NK-92 (cell line): Measurements from ENCODE around the gene SF3B4.
A peak's percentile ranks its signal among the peaks of the same experiment; 100 is the strongest.
"Not testable (repeated sequence)": the region's sequence is repeated elsewhere in the genome, so short reads cannot be mapped to it uniquely, and the experiment has no call there.

ENCODE experiments used
- DNase-seq: peaks from one replicate; lab custom pipeline; 2025; ENCODE audit not compliant: unreplicated experiment; lab: John Stamatoyannopoulos, UW

The SF3B4 gene, protein sequence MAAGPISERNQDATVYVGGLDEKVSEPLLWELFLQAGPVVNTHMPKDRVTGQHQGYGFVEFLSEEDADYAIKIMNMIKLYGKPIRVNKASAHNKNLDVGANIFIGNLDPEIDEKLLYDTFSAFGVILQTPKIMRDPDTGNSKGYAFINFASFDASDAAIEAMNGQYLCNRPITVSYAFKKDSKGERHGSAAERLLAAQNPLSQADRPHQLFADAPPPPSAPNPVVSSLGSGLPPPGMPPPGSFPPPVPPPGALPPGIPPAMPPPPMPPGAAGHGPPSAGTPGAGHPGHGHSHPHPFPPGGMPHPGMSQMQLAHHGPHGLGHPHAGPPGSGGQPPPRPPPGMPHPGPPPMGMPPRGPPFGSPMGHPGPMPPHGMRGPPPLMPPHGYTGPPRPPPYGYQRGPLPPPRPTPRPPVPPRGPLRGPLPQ

DNA sequence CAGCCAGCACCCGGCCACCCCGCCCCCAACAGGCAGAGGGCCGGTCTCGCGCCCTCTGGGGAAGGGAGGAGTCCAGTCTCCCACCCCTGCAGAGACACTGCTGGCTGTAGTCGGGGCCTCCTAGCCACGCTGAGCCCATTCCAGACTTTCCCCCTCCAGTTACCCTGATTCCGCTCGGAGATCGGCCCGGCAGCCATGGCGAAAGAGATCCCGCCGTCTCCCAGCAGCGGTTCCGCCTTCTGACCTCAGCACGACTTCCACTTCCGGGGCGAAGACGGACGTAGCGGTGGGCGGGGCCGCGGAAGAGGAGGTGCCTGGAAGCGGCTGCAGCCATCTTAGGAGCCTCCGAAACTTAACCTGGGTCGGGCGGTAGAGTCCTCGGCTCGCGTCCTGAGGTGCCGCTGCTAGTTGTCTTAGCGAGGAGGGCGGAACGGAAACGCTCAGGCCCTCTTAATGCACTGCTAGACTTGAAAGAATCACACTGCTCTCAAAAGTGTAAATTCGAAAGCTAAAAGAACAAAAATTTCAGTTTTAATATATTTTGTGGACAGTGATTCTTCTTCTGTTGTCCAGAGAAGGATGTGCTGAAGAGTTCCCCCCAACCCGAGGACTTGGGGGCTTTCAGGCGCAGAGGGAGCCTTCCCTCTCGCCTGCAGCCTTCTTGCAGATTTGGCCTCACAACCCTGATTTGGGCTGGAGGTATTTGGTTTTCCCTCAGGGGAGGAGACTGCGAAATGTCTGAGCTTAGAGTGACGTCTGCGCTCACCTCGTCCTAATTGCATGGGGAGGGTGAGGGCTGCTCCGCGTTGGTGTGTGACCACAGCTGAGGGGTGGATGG, at the start of gene SF3B4:
Gene SF3B4, minus strand, starts transcription at position 241 of the 838 bp plus-strand sequence. Its CDS starts 44 bp downstream, at position 197.
- peak; percentile 55 for DNase-seq

DNA sequence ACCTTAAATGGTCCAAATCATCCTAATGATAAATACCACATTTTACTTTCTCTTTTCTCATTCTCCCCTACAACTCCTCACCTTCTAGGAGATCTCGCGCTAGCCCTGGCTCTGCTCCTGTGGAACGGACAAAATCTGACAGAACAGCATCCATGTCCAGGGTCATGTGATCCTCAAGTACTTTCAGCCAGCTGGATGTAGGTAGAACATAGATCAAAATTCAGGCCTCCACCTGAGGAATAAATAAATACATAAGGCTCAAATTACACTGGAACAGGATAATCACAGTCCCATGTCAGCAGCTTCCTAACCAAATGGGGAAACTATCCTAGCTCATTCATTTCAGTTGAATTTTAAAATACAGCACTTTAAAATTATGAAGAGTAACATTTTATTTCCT, 49.7 kb upstream of the SF3B4 start:
- no peak for DNase-seq

DNA sequence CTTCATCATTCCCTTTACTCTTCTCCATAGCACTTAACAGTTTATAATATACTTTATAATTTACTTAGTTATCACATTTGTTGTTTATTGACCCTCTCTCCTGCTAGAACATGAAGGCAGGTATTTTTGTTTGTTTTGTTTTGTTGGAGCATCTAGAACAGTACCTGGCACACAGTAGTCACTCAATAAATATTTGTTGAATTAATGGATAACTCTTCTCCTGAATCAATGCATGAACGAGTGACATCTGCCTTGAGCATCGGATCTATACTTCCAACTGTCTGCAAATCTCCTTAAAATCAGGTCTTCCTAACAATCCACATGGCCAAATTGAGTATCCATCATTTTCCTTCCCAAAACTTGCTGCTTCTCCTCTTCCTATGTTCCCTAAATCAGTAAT, 44.9 kb upstream of the SF3B4 start:
- no peak for DNase-seq

DNA sequence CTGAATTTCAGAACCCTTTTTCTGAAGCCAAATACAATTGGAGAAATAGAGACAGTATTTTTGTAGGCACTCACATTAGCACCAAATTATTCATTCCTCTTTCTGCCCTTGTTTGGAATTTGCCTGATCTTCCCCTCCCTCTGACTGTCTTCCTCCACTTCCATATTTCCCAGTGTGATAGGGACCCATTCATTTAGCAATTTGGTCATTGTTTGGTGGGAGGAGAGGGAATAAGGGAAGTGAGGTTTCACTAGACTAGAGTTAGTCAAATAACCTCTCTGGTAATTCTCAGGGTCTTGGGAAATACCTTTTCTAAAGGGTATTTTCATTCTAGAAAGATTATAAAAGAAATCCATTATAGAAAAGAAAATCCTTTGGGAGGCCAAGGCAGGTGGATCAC, 40.0 kb upstream of the SF3B4 start:
- DNase-seq = no peak

DNA sequence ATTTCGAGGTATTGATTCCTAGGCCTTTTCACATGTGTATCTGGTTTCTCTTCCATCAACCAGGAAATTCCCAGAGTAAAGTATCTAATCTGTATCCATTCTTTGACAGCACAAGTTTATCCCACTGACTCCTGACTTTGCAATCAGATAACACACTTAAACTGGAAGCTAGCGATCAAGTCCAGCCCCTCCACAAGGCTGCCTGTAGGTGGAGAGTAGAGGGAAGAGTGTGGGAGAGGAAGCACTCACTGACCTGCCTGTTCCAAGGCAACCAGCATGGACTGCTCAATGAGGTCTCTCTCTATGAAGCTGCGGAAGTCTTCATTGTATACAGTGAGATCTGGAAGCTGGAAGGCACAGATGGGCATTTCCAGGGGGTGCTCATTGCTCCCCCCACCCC, 39.4 kb upstream of the SF3B4 start:
- no peak for DNase-seq

DNA sequence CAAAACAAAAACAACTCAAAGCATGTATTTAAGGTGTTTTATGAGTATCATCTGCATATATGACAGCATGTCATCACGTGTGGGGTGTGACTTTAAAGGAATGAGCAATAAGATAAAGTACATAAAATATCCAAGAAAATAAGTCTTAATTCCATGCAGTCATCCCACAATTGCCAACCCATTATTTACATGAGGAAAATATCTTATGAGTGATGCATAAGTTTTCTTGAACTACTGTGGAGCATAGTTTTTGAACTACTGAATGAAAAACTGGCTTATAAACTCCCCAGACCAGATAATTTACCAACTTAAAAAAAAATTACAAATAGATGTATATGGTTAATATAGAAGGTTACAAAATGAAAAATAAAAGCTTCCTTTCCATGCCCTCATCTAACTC, 38.8 kb upstream of the SF3B4 start:
- DNase-seq = no peak

DNA sequence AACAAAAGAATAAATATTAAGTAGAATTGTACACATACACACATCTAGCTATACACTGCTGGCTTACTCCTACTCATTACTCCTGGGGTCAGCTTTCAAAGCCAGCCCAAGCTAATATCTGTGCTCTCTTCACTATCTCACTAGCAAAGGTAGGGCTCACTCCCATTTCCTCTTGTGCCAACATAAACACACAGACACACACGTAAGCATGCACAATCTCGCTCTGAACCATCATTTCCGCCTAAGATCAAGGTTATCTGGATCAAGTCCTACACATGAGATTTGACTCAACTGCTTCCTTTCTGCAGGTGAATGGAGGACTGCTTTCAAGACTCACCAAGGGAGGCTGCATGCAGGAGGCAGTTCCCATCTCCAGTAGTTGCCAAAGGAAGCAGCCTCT, 37.8 kb upstream of the SF3B4 start:
- DNase-seq = no peak

DNA sequence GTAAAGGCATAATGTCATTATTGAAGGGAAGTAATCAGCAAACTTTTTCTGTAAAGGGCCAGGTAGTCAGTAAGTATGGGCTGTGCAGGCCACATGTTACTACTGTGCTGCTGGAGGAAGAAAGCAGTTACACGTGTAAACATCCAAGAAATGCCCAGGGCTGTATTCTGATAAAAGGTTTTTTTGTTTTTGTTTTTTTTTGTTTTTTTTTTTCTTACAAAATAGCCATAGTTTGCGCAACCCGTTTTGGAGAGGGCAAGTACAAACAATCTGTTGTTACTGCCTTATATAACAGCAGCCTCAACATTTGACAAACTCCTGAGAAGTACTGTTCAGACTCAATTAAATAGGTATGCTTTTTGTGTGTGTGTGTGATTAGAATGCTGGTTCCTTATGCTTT, 35.8 kb upstream of the SF3B4 start:
- DNase-seq = no peak

DNA sequence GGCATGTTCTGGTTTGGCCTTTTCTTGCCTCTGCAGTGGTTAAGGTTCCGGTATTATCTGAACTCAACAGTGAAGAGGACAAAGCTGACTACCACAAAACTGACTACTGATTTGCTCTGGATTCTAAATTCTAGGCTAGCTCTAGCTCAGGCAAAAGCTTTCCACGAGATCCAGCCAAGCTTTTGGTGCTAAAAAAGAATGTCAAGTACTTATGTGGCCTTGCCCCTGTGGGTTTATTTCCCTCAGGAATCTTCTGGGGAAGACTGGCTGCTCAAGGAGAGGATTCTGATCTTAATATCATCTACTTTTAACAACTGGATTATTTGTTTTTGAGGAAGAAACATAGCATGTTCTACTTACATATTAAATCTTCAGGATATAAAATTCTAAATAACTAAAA, 35.1 kb upstream of the SF3B4 start:
- no peak for DNase-seq

DNA sequence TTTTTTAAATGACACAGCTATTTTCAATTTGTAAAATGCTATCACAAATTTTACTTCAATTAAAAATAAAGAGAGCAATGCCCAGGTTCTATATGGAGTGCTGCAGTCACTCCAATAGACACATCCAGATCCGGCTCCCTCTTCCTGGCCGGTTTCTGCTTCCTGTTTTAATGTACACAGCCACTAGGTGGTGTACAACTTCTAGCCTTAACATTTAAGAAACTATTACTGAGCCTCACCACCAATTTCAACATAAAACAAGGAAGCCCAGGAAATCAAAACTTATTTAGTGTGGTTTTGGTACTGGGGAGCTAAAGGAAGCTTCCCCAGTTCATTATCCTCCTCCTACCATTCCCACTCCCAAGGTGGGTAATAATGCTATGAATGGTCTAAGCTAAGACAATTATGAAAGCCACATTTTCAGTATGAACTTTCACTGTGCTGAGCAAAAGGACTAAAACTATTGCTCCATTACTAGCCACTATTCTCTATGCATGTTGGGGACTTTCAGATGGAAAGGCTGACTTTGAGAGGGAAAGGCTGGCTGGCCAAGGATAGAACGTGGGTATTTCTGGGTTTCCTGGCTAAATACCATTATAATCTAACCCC, 34.5 kb upstream of the SF3B4 start:
- no peak for DNase-seq

DNA sequence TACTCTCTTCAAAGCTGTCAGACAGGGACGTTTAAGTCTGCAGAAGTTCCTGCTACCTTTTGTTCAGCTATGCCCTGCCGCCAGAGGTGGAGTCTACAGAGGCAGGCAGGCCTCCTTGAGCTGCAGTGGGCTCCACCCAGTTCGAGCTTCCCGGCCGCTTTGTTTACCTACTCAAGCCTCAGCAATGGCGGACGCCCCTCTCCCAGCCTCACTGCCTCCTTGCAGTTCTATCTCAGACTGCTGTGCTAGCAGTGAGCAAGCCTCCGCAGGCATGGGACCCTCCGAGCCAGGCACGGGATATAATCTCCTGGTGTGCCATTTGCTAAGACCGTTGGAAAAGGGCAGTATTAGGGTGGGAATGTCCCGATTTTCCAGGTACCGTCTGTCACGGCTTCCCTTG, 29.9 kb upstream of the SF3B4 start:
- not testable (repeated sequence) for DNase-seq

DNA sequence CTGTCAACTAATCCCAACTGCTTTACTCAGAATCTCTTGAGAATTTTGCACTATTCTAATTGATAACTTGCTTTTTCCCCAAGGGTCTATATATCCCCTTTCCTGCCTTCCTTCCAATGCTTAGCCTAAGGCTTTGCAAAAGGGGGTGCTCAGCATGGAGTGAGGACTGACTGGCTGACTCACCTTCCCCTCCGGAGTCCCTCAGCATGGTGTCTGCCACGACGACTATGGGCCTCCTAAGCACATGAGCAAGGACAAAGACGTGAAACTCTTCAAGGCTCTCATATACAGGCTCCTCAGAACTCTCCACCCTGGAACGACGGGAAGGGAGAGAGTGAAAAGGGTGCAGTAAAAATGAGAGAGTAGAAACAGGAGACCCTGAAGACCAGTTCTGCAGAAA, 22.3 kb upstream of the SF3B4 start:
- DNase-seq = no peak

DNA sequence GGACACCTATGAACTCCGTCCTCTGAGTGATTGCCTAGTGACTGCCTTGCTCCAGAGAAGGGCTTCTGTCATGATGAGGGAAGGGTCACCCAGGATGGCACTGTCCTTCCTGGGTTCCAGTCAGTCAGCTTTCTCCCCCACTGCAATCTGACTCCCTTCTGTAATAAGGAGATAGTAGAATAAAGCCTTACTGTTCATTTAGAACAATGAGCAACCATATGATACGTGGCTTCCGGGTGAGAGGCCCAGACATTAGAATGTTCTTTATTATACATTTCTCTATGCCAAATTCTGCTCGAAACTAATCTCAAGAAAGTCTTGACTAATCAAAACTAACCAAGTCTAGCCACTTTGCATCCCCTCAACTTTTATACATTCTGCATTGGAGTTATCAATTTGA, 17.6 kb upstream of the SF3B4 start:
- DNase-seq = no peak

DNA sequence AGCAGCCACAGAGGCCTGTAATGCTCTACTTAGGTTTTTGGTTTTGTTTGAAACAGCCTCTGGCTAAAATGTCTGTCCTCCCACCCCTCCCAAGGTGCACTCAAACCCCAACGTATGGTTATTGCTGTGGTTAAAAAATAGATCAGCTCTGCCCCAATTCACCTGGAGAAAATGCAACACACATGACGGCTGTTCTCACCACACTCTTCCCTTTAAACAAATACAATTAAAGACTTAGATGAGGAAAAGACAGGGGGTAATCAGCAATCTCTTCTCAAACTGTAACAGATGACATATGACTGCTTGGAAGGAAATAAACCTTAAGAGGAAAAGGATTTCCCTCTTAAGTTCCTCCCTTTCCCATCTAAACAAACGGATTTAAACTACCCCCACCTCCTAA, 15.3 kb upstream of the SF3B4 start:
- no peak for DNase-seq

DNA sequence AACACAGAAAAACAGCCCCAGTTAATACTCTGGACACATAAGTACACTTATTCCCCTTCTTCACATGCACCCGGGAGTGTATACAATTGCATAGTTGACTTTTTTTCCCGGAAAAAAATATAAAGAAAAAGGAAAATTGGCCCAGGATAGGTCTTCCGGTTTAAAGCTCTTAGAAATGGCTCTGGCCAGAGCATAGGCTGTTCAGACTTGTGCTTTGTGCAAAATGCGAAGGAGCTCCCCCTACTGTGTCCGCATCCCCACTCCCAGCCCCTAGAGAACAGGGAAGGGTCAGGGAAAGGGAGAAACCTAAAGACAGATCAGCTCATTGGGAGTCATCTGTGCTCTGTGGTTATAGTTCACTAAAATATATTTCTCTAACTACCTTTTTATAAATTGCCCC, 14.6 kb upstream of the SF3B4 start:
- DNase-seq = no peak

DNA sequence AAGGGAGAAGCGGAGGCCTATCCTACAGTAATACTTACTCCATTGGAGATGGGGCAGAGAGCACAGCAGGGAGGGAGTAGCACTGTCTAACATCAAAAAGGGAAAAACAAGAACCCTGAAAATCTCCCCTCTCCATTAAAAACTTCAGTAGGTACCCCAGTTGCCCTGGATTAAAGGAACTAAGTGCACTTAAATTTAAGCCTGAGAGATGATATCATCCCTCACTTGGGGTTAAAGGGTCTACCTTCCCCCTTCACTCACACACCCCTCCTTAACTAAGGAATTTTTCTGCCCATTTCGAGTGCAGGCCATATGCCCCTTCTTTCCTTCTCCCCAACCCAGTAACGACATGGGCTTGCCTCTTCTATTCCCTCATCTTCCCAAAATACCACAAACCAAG, 12.8 kb upstream of the SF3B4 start:
- no peak for DNase-seq

DNA sequence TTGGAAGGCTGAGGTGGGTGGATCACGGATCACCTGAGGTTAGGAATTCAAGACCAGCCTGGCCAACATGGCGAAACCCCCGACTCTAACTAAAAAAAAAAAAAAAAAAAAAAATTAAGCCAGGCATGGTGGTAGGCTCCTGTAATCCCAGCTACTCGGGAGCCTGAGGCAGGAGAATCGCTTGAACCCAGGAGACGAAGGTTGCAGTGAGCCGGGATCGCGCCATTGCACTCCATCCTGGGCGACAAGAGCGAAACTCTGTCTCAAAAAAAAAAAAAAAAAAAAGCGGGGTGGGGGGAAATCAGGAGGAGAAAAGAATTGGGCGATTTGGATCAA, 11.0 kb upstream of the SF3B4 start:
- not testable (repeated sequence) for DNase-seq

DNA sequence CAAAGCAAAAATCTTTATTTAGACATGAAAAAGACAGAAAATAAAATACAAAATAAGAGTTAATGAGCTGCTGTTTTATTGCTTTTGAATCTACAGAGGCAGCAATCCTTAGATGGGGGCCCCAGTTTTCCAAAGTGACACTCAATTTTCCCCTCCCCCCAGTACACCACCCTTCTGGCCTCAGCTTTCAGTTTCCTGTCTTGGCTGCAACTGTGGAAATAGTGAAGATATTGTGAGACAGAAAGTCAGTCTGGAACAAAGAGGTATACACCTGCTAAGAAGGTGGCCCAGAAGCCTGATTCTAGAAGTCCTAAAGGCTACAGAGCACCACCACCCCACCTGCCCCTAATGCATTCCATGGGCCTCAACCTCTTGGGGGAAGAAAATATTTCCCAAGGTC, 10.2 kb upstream of the SF3B4 start:
- no peak for DNase-seq

DNA sequence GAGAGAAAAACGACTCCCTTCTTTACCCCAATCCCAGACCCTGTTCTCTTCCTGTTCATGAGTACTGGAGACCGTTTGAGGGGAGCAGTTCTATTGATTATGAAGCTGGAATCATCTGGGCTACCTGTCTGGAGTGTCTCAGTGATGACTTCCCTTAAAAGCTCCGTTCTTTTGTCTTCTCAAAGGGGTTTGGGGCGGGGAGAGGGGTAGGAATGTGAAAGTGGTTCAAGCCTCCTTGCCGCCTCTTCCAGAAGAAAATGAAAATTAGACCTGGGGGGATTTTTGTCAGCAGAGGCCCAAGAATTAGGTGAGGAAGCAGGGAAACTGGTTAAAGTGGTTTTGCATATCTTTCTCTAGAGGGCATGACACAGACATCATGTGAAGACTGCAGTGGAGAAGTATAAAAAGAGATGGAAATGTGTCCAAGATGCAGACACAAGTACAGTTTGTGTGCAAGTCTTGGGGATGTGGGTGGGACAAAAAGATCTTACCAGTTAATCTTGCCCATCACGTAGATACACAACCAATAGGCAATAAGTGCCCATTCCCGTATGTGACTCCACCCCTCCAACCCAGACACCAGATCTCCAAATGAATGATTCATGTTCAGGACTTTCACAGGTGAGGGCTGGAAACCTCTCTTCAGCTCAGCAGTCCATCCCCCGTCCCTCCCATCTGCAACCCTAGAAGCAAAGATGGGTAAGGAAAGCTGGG, 9.5 kb upstream of the SF3B4 start:
- no peak for DNase-seq

DNA sequence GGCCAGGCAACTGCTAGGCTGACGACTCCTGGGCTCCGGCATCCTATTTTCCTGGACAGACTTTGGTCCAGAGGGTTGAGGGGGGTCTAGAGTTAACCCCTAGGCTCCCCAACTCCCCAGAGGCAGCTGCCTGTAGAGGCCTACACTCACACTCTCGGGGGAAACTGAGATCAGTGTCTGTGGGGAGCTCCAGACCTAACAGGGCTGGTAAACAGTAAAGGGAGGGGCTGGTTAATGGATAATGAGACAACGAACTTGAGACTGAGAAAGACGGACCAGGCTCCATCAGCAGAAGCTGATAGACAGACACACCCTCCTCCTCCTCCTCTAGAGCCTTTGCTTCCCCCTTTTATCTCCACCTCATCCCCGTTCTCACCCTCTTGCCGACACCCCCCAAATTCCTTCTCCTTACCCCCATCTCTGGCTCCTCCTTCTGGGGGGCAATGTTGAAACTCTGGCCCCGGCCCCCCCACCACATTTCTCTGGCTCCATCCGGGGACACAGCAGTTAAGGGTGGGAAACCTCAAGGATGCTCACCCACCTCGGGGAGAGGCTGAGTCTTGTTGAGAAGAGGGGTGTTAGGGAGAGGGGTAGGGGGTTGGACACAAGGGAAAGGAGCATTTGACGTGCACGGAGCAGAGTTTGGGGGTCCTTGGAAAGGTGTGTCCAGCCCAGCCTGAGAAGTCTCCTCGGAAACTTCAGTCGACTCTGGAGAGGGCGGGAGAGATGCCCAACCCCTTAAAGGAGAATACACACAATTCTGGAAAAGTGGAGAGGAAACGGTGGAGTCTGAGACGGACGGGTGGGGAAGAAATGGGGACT, 8.8 kb upstream of the SF3B4 start, which contains the start of gene MTMR11:
Gene MTMR11, minus strand, starts transcription at position 710 of the 822 bp plus-strand sequence. Its CDS starts 232 bp downstream, at position 478.
- no peak for DNase-seq
